ENCODE data around the gene CHST8.

DNA sequence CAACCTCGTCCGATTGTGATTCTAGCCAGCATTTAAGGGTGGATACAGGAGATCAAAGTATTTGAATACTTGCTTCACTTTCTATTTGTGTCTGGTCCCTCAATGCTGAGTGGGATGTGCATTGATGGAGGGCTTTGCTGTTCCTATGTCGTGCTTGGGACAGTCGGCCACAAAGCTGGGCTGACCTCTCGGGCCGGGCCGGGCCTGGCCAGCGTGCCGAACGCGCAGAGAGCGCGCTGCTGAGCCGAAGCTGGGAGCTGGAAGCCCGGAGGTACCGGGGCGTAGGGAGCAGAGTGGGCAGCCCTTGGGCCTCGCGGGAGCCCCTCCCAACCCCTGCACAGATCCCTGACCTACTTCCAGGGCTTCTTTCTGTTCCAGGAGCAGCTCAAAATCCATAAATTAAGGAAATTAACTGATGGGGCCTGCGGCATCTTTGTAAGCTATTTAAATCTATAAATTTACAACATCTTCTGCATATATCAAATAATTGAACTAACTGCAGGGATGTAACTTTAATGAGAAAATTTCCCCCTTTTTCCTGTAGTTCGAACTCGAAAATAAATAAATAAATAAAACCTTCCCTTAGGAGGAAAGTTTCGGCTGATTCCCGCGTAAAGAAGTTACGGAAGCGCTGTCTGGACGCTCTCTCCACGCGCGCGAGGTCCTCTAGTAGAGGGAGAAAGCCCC, 173.1 kb downstream of the CHST8 start:
- TF ChIP-seq, protein P1, sequence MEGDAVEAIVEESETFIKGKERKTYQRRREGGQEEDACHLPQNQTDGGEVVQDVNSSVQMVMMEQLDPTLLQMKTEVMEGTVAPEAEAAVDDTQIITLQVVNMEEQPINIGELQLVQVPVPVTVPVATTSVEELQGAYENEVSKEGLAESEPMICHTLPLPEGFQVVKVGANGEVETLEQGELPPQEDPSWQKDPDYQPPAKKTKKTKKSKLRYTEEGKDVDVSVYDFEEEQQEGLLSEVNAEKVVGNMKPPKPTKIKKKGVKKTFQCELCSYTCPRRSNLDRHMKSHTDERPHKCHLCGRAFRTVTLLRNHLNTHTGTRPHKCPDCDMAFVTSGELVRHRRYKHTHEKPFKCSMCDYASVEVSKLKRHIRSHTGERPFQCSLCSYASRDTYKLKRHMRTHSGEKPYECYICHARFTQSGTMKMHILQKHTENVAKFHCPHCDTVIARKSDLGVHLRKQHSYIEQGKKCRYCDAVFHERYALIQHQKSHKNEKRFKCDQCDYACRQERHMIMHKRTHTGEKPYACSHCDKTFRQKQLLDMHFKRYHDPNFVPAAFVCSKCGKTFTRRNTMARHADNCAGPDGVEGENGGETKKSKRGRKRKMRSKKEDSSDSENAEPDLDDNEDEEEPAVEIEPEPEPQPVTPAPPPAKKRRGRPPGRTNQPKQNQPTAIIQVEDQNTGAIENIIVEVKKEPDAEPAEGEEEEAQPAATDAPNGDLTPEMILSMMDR (IDR thresholded peaks at IDR 0.05) = no peak
- no peak for TF ChIP-seq POLR2AphosphoS5 (IDR thresholded peaks at IDR 0.05; ENCODE audit: insufficient read depth in 1 of 2, low read depth in 1 of 2)
- TF ChIP-seq POLR2A (IDR thresholded peaks at IDR 0.05) = no peak
